ENCODE results near the gene NKD2.

Gene NKD2

DNA sequence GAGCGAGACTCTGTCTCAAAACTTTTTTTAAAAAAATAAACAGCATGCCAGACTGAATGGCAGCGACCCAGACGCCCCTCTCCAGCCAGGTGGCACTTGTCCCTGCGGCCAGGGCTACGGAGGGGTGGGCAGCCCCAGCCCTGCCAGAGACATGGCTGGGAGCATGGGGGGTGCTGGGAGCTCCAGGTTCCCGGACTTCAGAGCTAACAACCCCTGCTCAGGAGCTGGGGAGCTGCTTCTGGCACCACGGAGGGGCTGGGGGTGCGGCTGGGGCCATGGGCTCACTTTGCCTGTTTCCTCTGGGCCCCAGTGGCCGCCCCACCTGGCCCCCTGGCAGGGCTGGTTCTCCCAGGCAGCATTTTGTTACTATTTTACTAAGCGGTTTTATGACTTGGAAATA lies 53.3 kb downstream of the NKD2 start:
- Histone ChIP-seq H3K9ac (ENCODE audit: low read length) (no peak overlapping the region), H3K36me3 (replicated peaks; ENCODE audit: insufficient read depth, low read length) (no peaks in the 10 kb centered on the region), H3K27me3 (replicated peaks; ENCODE audit: insufficient read depth, low read length) (no peaks in the 10 kb centered on the region), H3K4me1 (ENCODE audit: low read length) (no peaks in the 10 kb centered on the region), H3K4me2 (ENCODE audit: low read depth, low read length) (no peak overlapping the region), H3F3A (ENCODE audit: insufficient read depth, low read length) (no peaks in the 10 kb centered on the region), H4K20me1 (ENCODE audit: insufficient read depth, low read length) (no peaks in the 10 kb centered on the region), H3K9me3 (replicated peaks; ENCODE audit: insufficient read depth, low read length) (no peaks in the 10 kb centered on the region), H3K27ac (ENCODE audit: low read length) (no peak overlapping the region), H3K9me2 (replicated peaks; ENCODE audit: insufficient read depth, low read length) (no peaks in the 10 kb centered on the region), H3K79me2 (ENCODE audit: low read length) (no peaks in the 10 kb centered on the region), H2AFZ (ENCODE audit: low read length) (no peak overlapping the region), H3K4me3 (ENCODE audit: low read length) (no peak overlapping the region)
- TF ChIP-seq EZH2 (optimal IDR thresholded peaks at IDR 0.05; ENCODE audit: low read depth, low read length) (no peak), CTCF (IDR thresholded peaks at IDR 0.05; ENCODE audit: low read length) (no peak), EZH2phosphoT487 (IDR thresholded peaks at IDR 0.05; ENCODE audit: low read length) (no peak)
- no peak for DNase-seq

DNA sequence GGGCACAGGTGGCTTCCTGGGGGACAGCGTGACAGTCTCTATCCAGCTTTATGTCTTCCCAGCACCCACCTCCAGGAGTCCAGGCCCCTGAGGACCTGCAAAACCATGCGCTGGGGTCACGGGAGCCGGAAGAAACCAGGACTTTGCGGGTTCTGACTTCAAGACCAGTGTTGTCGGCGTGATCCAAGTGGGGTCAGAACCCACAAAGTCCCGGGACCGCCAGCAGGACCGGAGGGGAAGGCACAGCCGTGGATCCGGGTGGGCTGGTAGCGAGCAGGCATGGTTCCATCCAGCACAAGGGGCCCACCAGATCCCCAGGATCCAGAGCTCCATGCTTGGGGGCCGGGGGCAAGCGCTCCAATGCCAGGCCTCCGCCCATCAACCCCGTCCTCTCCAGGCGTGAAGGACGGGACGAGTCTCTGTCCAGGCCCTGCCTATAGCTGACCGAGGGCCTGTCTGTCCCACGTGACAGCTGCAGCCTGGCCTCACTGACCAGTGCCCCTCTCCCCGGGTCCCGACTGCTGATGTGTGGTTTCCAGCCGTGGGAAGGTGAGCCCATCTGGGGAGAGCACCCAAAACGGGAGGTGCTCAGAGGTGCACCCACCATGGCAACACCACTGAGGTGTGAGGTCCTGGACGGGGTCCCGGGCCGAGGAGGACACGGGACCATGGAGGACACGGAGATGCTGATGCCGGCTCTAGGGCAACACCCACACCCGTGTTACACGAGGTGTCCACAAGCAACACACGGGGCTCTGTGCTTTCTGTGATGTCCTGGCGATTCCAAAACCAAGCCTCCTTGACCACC lies 54.4 kb downstream of the NKD2 start:
- H3K9ac ChIP-seq (ENCODE audit: low read length): no peak overlapping the region
- no peaks in the 10 kb centered on the region for H3K27me3 ChIP-seq (replicated peaks; ENCODE audit: insufficient read depth, low read length)
- H2AFZ ChIP-seq (ENCODE audit: low read length): no peak overlapping the region
- no peak overlapping the region for H3K27ac ChIP-seq (ENCODE audit: low read length)
- no peak overlapping the region for H3K4me3 ChIP-seq (ENCODE audit: low read length)
- no peaks in the 10 kb centered on the region for H3K79me2 ChIP-seq (ENCODE audit: low read length)
- H3K4me1 ChIP-seq (ENCODE audit: low read length): no peaks in the 10 kb centered on the region
- no peaks in the 10 kb centered on the region for H3F3A ChIP-seq (ENCODE audit: insufficient read depth, low read length)
- no peaks in the 10 kb centered on the region for H3K9me3 ChIP-seq (replicated peaks; ENCODE audit: insufficient read depth, low read length)
- H3K36me3 ChIP-seq (replicated peaks; ENCODE audit: insufficient read depth, low read length): no peaks in the 10 kb centered on the region
- H3K4me2 ChIP-seq (ENCODE audit: low read depth, low read length): no peak overlapping the region
- no peaks in the 10 kb centered on the region for H3K9me2 ChIP-seq (replicated peaks; ENCODE audit: insufficient read depth, low read length)
- H4K20me1 ChIP-seq (ENCODE audit: insufficient read depth, low read length): no peaks in the 10 kb centered on the region
- TF ChIP-seq CTCF (IDR thresholded peaks at IDR 0.05; ENCODE audit: low read length) (no peak), EZH2 (optimal IDR thresholded peaks at IDR 0.05; ENCODE audit: low read depth, low read length) (no peak), EZH2phosphoT487 (IDR thresholded peaks at IDR 0.05; ENCODE audit: low read length) (no peak)
- no peak for DNase-seq

- Histone ChIP-seq H3K27ac (ENCODE audit: low read length) (no peak overlapping the region), H3K4me2 (ENCODE audit: low read depth, low read length) (no peak overlapping the region), H3K9ac (ENCODE audit: low read length) (no peak overlapping the region), H3K4me1 (ENCODE audit: low read length) (no peaks in the 10 kb centered on the region), H3K36me3 (replicated peaks; ENCODE audit: insufficient read depth, low read length) (no peaks in the 10 kb centered on the region), H4K20me1 (ENCODE audit: insufficient read depth, low read length) (no peaks in the 10 kb centered on the region), H3K27me3 (replicated peaks; ENCODE audit: insufficient read depth, low read length) (no peaks in the 10 kb centered on the region), H3K9me3 (replicated peaks; ENCODE audit: insufficient read depth, low read length) (no peaks in the 10 kb centered on the region), H3F3A (ENCODE audit: insufficient read depth, low read length) (no peaks in the 10 kb centered on the region), H3K79me2 (ENCODE audit: low read length) (no peaks in the 10 kb centered on the region), H3K4me3 (ENCODE audit: low read length) (no peak overlapping the region), H2AFZ (ENCODE audit: low read length) (no peak overlapping the region), H3K9me2 (replicated peaks; ENCODE audit: insufficient read depth, low read length) (no peaks in the 10 kb centered on the region)
- no peak for DNase-seq
- no peak for TF ChIP-seq CTCF (IDR thresholded peaks at IDR 0.05; ENCODE audit: low read length)
- no peak for TF ChIP-seq EZH2phosphoT487 (IDR thresholded peaks at IDR 0.05; ENCODE audit: low read length)
- no peak for TF ChIP-seq EZH2 (optimal IDR thresholded peaks at IDR 0.05; ENCODE audit: low read depth, low read length)
These were observed 55.2 kb downstream of the NKD2 start for GRCh38 chr5:1063661-1064382.

Data from MM.1S (cell line).